Stimulated activated CD4-positive, alpha-beta T cell treated with anti-CD3 and anti-CD28 coated beads, Interleukin-15, amount 100 ng/mL, for 48 hours (primary cell): ENCODE results near the gene GCNA.
"Not testable (repeated sequence)": the region's sequence is repeated elsewhere in the genome, so short reads cannot be mapped to it uniquely, and the experiment has no call there.

ENCODE experiments used
- DNase-seq, 2 donors: peaks; one replicate each; pipeline ENCODE4 v3.0.0-alpha.2; 2020; ENCODE audit warnings: low read depth in 2 of 2

The GCNA gene

DNA sequence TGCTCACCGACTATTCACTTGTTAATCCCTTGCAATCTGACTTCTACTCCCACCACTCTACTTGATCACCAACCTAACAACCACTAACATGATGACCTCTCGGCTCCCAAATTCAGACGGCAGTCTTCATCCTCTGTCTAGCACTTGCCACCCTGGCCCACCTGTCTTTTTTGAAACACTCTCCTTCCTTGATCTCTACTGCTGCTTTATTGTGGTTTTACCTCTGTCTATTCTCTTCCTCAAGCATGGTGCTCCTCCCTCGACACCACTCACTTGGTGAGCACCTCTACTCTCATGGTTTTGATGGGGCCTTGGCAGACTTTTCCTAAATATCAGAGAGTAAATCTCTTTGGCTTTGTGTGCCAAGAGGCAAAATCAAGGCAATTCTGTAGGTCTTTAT, 61.8 kb downstream of the GCNA start:
- DNase-seq: no peak

DNA sequence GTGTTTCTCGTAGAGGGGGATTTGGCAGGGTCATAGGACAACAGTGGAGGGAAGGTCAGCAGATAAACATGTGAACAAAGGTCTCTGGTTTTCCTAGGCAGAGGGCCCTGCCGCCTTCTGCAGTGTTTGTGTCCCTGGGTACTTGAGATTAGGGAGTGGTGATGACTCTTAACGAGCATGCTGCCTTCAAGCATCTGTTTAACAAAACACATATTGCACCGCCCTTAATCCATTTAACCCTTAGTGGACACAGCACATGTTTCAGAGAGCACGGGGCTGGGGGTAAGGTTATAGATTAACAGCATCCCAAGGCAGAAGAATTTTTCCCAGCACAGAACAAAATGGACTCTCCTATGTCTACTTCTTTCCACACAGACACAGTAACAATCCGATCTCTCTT, 66.2 kb downstream of the GCNA start:
- DNase-seq: not testable (repeated sequence)

DNA sequence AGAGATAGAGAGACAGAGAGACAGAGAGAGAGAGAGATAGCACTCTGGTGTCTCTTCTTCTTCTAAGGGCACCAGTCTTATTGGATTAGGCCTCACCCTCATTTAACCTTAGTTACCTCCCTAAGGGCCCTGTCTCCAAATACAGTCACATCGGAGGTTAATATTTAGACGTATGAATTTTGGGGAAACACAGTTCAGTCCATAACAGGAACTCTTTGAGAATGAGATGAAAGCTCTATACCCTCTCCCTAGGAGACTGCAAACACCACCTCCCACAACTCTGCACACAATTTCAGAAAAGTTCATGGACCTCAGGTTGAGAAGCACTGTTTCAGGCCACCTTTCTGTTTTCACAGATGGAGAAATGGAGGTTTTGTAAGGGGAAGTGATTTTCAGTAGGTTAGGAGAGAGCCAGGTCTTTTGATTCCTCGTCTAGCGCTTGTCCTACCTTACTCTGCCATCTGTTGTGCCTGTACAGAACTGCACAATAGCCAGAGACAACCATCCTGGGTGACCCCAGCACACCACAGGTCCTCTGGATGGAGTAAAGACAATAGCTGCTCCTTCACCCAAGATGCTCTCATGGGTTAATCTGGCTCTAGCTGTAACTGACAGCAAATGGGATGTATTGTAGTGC, 72.2 kb downstream of the GCNA start:
- no peak for DNase-seq

DNA sequence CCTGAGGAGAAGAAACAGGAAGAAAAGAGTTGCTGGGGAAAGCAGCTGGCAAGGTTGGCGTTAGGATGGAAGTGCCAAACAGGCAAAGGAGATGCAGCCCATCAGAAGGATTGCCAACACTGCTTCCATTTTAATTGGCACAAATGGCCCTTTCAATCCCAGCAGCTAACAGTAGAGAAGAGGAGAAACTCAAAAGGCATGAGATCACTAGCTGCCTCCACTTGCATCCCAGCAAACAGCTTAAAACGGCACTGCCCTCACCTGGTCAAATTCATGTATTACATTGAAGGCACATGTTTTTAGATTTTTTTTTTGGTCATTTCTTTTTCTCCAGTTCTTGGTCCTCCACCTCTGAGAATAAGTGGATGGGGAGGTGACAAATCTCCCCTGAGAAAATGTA, 74.2 kb downstream of the GCNA start:
- peak; percentile 33 to 49 for DNase-seq

DNA sequence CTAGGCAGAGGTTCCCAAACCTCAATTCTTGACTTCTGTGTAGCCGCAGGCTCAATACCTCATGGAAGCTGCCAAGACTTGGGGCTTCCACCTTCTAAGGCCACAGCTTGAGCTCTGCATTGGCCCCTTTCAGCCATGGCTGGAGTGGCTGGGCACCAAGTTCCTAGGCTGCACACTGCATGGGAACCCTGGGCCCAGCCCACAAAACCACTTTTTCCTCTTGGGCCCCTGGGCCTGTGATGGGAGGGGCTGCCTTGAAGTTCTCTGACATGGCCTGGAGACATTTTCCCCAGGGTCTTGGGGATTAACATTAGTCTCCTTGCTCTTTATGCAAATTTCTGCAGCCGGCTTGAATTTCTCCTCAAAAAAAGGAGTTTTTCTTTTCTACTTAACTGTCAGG, 75.1 kb downstream of the GCNA start:
- DNase-seq: no peak

DNA sequence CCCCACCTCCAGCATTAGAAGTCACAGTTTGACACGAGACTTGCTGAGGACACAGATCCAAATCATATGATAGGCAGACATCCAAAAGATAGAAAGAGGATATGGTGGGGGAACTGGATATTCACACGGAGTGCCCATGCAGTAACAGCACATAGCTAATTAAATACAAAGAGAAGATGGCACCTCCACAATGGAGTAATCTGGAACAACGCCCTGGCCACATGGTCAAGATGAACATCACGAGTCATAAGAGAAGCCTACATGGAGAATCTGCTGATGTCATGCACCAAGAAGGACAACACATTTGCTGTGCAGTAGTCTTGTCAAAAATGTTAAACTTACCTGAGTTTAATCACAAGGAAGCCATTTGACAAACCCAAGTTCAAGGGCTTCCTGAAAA, 79.0 kb downstream of the GCNA start:
- no peak for DNase-seq

DNA sequence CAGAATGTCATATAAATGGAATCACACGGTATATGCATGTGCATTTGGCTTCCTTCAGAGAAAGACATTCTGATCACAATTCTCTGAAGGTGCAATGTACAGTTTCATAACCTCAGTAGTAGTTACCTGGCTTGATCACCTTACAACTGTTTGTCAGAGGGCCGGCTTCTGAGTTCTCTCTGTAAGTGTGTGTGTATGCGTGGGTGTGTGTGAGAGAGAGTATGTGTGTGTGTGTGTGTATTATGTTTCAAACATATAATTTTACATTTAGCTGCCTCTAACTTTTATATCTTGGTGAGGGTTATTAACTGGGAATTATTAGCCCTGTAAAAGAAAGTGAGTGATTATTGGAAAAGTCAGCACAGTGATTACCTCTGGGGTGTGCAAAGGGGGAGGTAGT, 81.1 kb downstream of the GCNA start:
- no peak for DNase-seq

DNA sequence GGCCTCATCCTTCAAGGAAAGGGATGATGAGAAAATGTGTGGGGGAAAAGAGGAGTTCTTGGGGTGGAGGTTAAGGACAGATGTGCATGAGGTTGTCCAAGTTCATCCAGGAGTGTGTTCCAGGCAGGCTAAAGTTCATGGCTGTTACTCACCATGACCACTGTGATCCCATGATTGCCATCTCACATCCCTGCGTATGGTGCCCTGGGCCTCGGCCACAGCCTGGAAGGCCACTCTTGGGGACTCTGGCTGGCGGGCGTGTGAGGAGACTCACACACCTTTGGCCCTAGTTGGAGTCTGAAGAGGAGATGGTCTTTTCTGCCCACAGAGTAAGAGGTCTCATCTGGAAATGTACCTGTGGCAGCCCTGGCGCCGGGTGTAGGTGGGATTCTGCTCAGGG, 81.7 kb downstream of the GCNA start:
- no peak for DNase-seq

DNA sequence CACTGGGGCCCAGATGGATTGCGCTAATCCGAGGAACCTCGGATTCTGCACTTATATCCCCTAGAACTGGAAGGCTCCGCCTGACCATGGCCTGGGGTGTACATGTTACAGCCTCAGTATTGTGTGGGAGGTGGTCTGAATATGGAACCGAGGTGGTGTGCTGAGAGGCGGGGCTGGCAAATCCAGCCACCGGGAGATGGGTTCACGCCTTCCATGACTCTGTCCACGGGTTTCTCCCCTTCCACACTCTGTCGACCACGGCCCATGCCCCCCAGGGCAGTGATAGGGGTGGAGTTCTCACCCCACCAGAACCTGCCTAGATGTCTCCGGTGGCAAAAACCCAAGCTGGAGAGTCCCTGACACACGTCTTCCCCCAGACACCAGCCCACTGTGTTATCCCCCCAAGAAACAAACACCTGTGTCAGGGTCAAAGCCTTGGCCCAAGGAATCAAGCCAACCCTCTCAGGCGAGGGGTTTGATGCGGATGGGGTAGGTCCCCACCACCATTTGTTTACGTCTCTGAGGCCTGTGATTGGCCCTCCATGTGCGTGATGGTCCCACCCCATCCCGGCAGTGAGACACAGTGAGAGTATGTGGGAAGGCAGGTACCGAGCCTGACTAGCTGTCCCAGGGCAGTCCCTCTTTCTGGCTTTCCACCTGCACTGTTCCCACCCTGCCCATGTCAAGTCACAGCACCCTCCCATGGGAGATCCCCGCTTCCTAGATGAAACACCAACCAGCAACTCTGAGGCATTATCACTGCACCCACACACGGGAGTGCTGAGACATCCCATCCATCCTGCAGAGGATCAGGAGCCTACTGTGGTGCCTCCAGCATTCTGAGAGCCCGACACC, 82.6 kb downstream of the GCNA start:
- DNase-seq: no peak

DNA sequence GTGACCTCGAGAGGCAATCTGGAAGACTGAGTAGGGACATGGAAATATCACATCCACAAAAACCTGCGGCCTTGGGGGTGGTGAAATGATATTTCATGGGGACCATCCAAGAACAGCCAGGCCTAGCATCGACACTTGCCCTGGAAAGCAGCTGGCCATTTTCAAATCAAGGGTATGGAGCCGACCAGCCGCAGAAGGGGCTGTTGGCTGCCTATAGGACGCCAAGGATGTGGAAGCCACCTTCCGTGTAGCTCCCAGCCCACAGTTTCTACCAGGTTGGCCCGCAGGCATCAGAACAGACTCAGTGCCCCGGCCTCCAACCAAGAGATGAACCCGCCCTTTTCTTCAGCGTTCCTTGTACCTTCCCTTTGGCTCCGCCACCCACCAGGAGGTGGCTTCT, 83.7 kb downstream of the GCNA start:
- DNase-seq: no peak

DNA sequence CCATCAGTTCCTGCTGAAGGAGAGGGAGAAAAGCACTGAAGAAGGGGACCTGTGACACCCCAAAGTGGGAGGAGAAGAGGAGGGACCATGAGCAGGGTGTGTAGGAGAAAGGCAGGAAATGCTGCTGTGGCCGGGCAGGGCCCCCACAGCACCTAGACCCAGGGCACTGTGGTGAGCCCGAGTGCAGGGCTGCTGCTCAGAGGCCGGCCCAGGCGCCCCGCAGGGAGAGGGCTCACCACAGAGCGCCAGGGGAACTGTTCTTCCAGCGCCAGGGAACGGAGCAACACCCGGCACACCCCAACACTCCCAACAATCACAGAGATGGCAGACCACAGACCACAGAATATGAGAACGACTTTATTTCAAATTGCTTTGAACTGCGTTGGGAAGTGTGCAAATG, 84.4 kb downstream of the GCNA start:
- not testable (repeated sequence) for DNase-seq
